ENCODE measurements around the gene APC2. TPM values are rescaled to one million over a fixed set of nuclear protein-coding genes. Genes with fewer than 3 reads are reported as not detected.

The APC2 gene, protein sequence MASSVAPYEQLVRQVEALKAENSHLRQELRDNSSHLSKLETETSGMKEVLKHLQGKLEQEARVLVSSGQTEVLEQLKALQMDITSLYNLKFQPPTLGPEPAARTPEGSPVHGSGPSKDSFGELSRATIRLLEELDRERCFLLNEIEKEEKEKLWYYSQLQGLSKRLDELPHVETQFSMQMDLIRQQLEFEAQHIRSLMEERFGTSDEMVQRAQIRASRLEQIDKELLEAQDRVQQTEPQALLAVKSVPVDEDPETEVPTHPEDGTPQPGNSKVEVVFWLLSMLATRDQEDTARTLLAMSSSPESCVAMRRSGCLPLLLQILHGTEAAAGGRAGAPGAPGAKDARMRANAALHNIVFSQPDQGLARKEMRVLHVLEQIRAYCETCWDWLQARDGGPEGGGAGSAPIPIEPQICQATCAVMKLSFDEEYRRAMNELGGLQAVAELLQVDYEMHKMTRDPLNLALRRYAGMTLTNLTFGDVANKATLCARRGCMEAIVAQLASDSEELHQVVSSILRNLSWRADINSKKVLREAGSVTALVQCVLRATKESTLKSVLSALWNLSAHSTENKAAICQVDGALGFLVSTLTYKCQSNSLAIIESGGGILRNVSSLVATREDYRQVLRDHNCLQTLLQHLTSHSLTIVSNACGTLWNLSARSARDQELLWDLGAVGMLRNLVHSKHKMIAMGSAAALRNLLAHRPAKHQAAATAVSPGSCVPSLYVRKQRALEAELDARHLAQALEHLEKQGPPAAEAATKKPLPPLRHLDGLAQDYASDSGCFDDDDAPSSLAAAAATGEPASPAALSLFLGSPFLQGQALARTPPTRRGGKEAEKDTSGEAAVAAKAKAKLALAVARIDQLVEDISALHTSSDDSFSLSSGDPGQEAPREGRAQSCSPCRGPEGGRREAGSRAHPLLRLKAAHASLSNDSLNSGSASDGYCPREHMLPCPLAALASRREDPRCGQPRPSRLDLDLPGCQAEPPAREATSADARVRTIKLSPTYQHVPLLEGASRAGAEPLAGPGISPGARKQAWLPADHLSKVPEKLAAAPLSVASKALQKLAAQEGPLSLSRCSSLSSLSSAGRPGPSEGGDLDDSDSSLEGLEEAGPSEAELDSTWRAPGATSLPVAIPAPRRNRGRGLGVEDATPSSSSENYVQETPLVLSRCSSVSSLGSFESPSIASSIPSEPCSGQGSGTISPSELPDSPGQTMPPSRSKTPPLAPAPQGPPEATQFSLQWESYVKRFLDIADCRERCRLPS (N-terminal part only)
- polyA plus RNA-seq, result 1 to 10 TPM in 1 of 4 donors, under 1 TPM in 2, not detected in 1; 0.58 to 2.1 (median 0.81) TPM
- long read RNA-seq, donor 1, result 0 reads
- long read RNA-seq, donor 2, result 0 reads
- long read RNA-seq, donor 3, partial matches to known transcripts, result 0 of 6 reads
- long read RNA-seq, donor 3, other reads (novel, unspliced or antisense), result 6 of 6 reads
- long read RNA-seq, donor 4, result 0 reads
- long read RNA-seq, donor 5, result 0 reads
- long read RNA-seq, donor 6, result 0 reads
- long read RNA-seq, donor 7, result 0 reads
- long read RNA-seq, donor 8, result 0 reads
- long read RNA-seq, donor 9, result 0 reads
- long read RNA-seq, donor 10, partial matches to known transcripts, result 12 of 13 reads
- long read RNA-seq, donor 10, other reads (novel, unspliced or antisense), result 0 of 13 reads

DNA sequence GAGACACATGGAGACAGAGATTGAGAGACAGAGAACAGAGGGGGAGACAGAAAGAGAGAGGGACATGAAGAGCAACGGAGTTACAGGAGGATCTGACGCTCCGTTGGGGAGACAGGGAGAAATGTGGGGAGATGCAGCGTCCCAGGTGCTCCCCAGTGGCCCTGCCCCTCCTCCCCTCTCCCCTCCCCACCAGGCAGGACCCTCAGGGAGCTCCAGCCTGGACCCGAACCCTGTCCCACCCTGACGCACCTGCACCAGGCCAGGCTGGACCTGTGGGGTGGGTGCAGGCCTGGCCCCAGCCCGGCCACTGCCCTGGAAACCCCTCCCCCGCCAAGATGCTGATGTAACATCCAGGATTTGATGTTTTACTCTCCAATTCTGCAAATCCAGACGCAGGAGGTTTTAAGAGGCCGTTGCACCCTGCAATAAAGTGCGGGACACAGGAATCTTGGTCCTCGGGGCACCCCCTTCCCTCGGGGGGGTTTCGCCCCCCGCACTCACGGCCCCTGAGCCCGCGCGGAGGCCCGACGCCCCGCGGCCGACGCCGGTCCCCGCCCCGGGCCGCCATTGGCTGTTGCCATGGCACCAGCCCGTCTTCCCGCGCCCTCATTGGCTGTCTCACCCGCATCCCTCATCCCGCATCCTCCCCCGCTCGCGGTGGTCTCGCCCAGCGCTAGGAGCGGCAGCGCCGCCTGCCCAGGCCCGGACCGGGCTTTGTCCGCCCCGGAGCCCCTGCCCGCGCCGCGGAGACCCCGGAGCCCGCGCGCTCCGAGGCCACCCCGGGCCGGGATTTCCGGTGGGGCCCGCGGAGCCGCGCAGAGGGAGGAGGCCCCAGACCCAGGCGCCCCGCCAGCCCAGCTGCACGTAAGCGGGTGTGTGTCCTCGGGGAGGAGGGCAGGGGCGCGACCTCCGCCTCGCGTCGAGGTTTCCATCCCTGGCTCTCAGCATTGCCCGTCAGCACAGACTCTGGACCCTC is at the start of gene APC2:
APC2 (plus strand) TSS at position 655 of the 976 bp plus-strand sequence. CDS start 2,881 bp downstream, outside the sequence.
- FAIRE-seq (no peak), DNase-seq (no peak)
- Histone ChIP-seq H3K4me1 (ENCODE audit: control insufficient read depth in 3 of 3, insufficient read depth in 2 of 3, low read depth in 1 of 3, low read length in 2 of 3) (peaks cover 0 to 12% (median 2%) of the 10 kb centered on the region in 3 donors), H3K36me3 (ENCODE audit: control insufficient read depth in 3 of 3, insufficient read depth in 2 of 3, low read depth in 1 of 3, low read length in 3 of 3) (no peaks in the 10 kb centered on the region), H3K27ac (ENCODE audit: low read depth in 1 of 3, low read length in 2 of 3) (no peak within 1 kb of the TSS), H3K9me3 (ENCODE audit: control insufficient read depth in 2 of 2, insufficient read depth in 1 of 2, low read depth in 1 of 2, low read length in 1 of 2) (no peaks in the 10 kb centered on the region), H3K4me3 (ENCODE audit: low read depth in 1 of 3, low read length in 3 of 3) (no peak within 1 kb of the TSS), H3K27me3 (ENCODE audit: control insufficient read depth in 3 of 3, insufficient read depth in 3 of 3, low read length in 3 of 3) (peaks cover 22 to 92% (median 54%) of the 10 kb centered on the region in 3 donors)
- WGBS, 3 donors, result 2 to 5% (median 4%) methylated on average over 44 to 74 of the region's 74 CpGs

DNA sequence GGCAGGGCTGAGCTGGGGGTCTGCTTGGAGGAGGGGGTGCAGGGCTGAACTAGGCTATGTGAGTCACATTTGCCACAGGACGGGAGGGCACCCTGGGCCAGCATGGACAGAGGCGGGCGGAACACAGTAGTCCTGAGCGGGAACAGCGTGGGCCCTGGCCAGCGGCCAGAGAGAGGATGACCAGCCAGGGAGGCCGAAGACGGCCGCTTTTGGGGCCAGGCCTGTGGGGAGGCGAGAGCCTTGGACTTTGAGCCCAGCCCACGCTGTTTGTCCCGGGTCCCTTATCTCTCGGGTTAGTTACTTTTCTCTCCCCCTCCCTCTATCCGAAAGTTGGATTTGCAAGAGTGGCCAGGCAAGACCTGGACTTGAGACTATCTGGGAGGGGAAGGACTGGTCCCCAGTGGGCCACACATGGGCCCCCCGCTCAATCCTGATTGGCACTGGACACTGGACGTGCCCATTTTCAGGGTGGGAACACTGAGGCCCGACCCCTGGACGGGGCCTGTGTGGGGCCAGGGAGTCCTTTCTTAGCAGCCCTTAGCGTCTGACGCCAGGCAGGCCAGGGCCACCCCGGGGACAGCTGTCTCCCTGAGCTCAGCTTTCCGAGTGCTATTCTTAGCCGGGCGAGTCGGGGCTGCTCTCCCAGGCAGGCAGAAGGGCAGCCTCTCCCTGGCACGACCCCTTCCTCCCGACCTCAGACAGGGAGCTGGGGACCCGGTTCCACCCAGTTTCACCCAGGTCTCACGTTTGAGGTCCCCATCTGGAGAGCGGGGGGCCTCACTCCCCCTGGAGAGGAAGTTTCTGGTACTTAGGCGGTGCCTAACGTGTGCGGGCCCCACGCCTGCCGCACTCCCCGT is 49.4 kb upstream of the APC2 start:
- peak overlapping the region in 2 of 3 donors; percentile 52 to 58 for H3K4me3 ChIP-seq (ENCODE audit: low read depth in 1 of 3, low read length in 3 of 3)
- H3K27me3 ChIP-seq (ENCODE audit: control insufficient read depth in 3 of 3, insufficient read depth in 3 of 3, low read length in 3 of 3), result peaks cover 0 to 3% (median 0%) of the 10 kb centered on the region in 3 donors
- FAIRE-seq (no peak), DNase-seq (peak; percentile 23 to 58)
- peaks cover 3 to 13% (median 3%) of the 10 kb centered on the region in 3 donors for H3K4me1 ChIP-seq (ENCODE audit: control insufficient read depth in 3 of 3, insufficient read depth in 2 of 3, low read depth in 1 of 3, low read length in 2 of 3)
- WGBS, 3 donors, result 6 to 23% (median 13%) methylated on average over 32 to 36 of the region's 36 CpGs
- no peaks in the 10 kb centered on the region for H3K9me3 ChIP-seq (ENCODE audit: control insufficient read depth in 2 of 2, insufficient read depth in 1 of 2, low read depth in 1 of 2, low read length in 1 of 2)
- peaks cover 0 to 25% (median 0%) of the 10 kb centered on the region in 3 donors for H3K36me3 ChIP-seq (ENCODE audit: control insufficient read depth in 3 of 3, insufficient read depth in 2 of 3, low read depth in 1 of 3, low read length in 3 of 3)
- H3K27ac ChIP-seq (ENCODE audit: low read depth in 1 of 3, low read length in 2 of 3), result no peak overlapping the region

DNA sequence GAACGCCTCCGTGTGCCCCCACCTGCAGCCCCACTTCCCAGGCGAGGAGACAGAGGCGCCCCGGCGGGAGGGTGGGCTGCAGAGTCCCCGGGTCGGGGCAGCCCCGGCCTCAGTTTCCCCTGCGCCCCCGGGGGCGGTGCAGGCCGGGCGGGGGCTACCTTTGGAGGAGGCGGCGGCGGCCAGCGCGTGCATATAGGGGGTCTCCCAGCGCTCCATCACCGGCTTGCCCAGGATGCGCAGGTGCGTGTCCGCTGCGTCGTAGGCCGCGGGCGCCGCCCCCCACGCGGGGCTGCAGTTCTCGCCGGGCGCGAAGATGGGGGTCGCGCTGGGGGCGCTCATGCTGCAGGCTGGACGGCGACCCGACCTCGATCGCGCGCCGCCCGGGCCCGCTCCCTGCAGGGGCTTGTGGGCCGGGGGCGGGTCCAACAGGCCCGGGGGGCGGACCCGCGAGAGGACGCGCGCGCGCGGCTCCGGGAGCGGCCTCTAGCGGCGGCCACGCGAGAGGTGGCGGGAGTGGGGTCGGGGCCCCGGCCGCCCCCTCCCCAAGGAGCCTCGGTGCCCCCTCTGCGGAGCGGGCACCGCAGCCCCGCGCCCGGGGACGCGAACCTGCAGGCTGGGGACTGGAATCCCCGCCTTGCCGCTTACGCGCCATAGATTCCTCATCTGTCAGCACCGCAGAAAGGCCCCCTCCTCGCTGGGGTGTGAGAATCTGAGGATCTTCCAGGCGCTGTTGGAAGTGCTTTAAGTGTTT is 48.6 kb upstream of the APC2 start, which contains the start of gene GAMT:
GAMT (minus strand) TSS at position 405 of the 751 bp plus-strand sequence; CDS start at position 339, 66 bp downstream.
- peak in 1 of 2 donors; percentile 65 for DNase-seq
- Histone ChIP-seq H3K9me3 (ENCODE audit: control insufficient read depth in 2 of 2, insufficient read depth in 1 of 2, low read depth in 1 of 2, low read length in 1 of 2) (no peaks in the 10 kb centered on the region), H3K4me3 (ENCODE audit: low read depth in 1 of 3, low read length in 3 of 3) (peak within 1 kb of the TSS; percentile 39 to 58 (median 52)), H3K4me1 (ENCODE audit: control insufficient read depth in 3 of 3, insufficient read depth in 2 of 3, low read depth in 1 of 3, low read length in 2 of 3) (peaks cover 3 to 16% (median 3%) of the 10 kb centered on the region in 3 donors), H3K27me3 (ENCODE audit: control insufficient read depth in 3 of 3, insufficient read depth in 3 of 3, low read length in 3 of 3) (peaks cover 0 to 3% (median 0%) of the 10 kb centered on the region in 3 donors), H3K27ac (ENCODE audit: low read depth in 1 of 3, low read length in 2 of 3) (no peak within 1 kb of the TSS), H3K36me3 (ENCODE audit: control insufficient read depth in 3 of 3, insufficient read depth in 2 of 3, low read depth in 1 of 3, low read length in 3 of 3) (peaks cover 0 to 20% (median 0%) of the 10 kb centered on the region in 3 donors)
- WGBS, 3 donors, result 1% methylated on average over 48 to 87 of the region's 87 CpGs
- FAIRE-seq, result no peak

GRCh38 chr19:1401889-1402217 is 48.1 kb upstream of the APC2 start:
- Histone ChIP-seq H3K4me1 (ENCODE audit: control insufficient read depth in 3 of 3, insufficient read depth in 2 of 3, low read depth in 1 of 3, low read length in 2 of 3) (peaks cover 3 to 20% (median 3%) of the 10 kb centered on the region in 3 donors), H3K4me3 (ENCODE audit: low read depth in 1 of 3, low read length in 3 of 3) (no peak overlapping the region), H3K9me3 (ENCODE audit: control insufficient read depth in 2 of 2, insufficient read depth in 1 of 2, low read depth in 1 of 2, low read length in 1 of 2) (no peaks in the 10 kb centered on the region), H3K27me3 (ENCODE audit: control insufficient read depth in 3 of 3, insufficient read depth in 3 of 3, low read length in 3 of 3) (peaks cover 0 to 3% (median 0%) of the 10 kb centered on the region in 3 donors), H3K27ac (ENCODE audit: low read depth in 1 of 3, low read length in 2 of 3) (no peak overlapping the region), H3K36me3 (ENCODE audit: control insufficient read depth in 3 of 3, insufficient read depth in 2 of 3, low read depth in 1 of 3, low read length in 3 of 3) (peaks cover 0 to 17% (median 0%) of the 10 kb centered on the region in 3 donors)
- DNase-seq, result no peak
- 51 to 55% (median 52%) methylated on average over 11 of the region's 11 CpGs for WGBS, 3 donors
- no peak for FAIRE-seq

- Histone ChIP-seq H3K36me3 (ENCODE audit: control insufficient read depth in 3 of 3, insufficient read depth in 2 of 3, low read depth in 1 of 3, low read length in 3 of 3) (peaks cover 0 to 12% (median 0%) of the 10 kb centered on the region in 3 donors), H3K27ac (ENCODE audit: low read depth in 1 of 3, low read length in 2 of 3) (no peak overlapping the region), H3K4me3 (ENCODE audit: low read depth in 1 of 3, low read length in 3 of 3) (no peak overlapping the region), H3K27me3 (ENCODE audit: control insufficient read depth in 3 of 3, insufficient read depth in 3 of 3, low read length in 3 of 3) (peaks cover 0 to 3% (median 0%) of the 10 kb centered on the region in 3 donors), H3K9me3 (ENCODE audit: control insufficient read depth in 2 of 2, insufficient read depth in 1 of 2, low read depth in 1 of 2, low read length in 1 of 2) (no peaks in the 10 kb centered on the region), H3K4me1 (ENCODE audit: control insufficient read depth in 3 of 3, insufficient read depth in 2 of 3, low read depth in 1 of 3, low read length in 2 of 3) (peaks cover 3 to 20% (median 3%) of the 10 kb centered on the region in 3 donors)
- FAIRE-seq, result no peak
- DNase-seq, result no peak
- WGBS, 3 donors, result 44 to 57% (median 48%) methylated on average over 24 to 25 of the region's 25 CpGs
These were observed 47.4 kb upstream of the APC2 start for GRCh38 chr19:1402411-1403070.

Data from small intestine (tissue), 16 donors.